ENCODE results near the gene KCNJ15. TPM values are rescaled to one million over a fixed set of nuclear protein-coding genes. Genes with fewer than 3 reads are reported as not detected.

The KCNJ15 gene
- total and polyA plus RNA-seq, 10 of the 15 experiments (the other 5 are each of a cell fraction or from before 2014, with no cell fraction given) = 0.05 to 2.7 (median 0.33) TPM; not detected in 6

DNA sequence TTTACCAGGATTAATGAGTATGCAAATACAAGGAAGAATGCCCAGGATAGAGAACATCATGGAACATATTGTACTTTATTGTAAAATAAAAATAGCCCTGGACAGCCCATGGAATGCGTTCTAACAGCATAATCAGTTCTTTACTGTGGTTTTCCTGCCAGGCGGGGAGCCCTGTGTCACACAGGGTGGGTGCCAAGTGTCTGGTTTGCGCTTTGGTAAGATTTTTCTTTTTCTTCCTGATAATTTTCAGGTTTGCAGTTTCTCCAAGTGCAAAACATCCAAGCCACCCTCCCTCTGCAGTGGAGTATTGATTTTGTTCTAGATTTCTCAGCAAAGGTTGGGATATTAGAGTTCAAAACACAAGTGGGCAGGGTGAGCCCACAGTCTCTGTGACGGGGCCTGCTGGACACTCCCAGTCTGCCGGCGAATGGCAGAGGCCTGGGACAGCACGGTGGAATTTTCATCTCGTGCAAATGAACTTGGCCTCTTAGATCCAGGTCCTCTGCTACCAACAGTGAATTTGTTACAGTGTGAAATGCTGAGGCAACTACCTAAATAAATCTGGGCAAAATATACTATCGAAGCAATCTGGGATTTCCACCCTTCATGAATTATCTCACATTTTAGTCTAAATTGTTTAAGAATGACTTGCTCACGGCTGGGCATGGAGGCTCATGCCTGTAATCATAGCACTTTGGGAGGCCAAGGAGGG is 15.6 kb upstream of the KCNJ15 start:
- BruUV-seq (replicated peaks) = no TSS peak
- ChIA-PET SMC1A (ENCODE audit: uncharacterized antibody, unreplicated experiment) (interaction anchor here (2.0 to 5.6 kb wide), 3 partner anchors 21 to 111 kb away, joined by 5 to 54 read pairs (median 19); no protein-coding TSS in a partner anchor), CTCF (interaction anchor here (0.7 to 4.5 kb wide), 3 partner anchors 22 to 111 kb away, joined by 3 to 27 read pairs (median 9); no protein-coding TSS in a partner anchor), POLR2A (no interaction called here), RAD21 (ENCODE audit: unreplicated experiment) (no interaction called here)
- Histone ChIP-seq H3K4me2 (ENCODE audit: control insufficient read depth, insufficient read depth) (no peak overlapping the region), H4K20me1 (ENCODE audit: control insufficient read depth, insufficient read depth) (no peaks in the 10 kb centered on the region), H3K79me2 (ENCODE audit: control insufficient read depth, insufficient read depth, low read length) (no peaks in the 10 kb centered on the region), H3K27me3 (replicated peaks in 1 of 2; ENCODE audit: control insufficient read depth in 2 of 2, insufficient read depth in 2 of 2, low read length in 1 of 2) (no peaks in the 10 kb centered on the region), H3K27ac (ENCODE audit: control insufficient read depth, insufficient read depth) (no peak overlapping the region), H3K36me3 (ENCODE audit: control insufficient read depth in 2 of 2, insufficient read depth in 2 of 2, low read length in 1 of 2) (no peaks in the 10 kb centered on the region), H3K9me3 (replicated peaks; ENCODE audit: control insufficient read depth, insufficient read depth, low read length) (no peaks in the 10 kb centered on the region; the same call in 2 of the 3 replicates), H2AFZ (ENCODE audit: control insufficient read depth, low read depth, low read length) (no peak overlapping the region), H3K9ac (ENCODE audit: control insufficient read depth, insufficient read depth, low read length) (no peak overlapping the region), H3K4me1 (ENCODE audit: control insufficient read depth, insufficient read depth, low read length) (peaks cover 11% of the 10 kb centered on the region), H3K4me3 (no peak overlapping the region)
- intact Hi-C loops (cut with micrococcal nuclease; ENCODE audit: unreplicated experiment) = loop anchor here (5.0 kb wide), 1 partner anchor 86 kb away; no protein-coding TSS in a partner anchor
- in situ Hi-C loops (cut with MboI) = loop anchor here (25.0 kb wide), 1 partner anchor 1729 kb away; no protein-coding TSS in a partner anchor
- ATAC-seq (no peak), DNase-seq (ENCODE audit: low read depth, low spot score) (no peak), FAIRE-seq (no peak)
- 42% methylated on average over 10 of the region's 10 CpGs for WGBS (ENCODE audit: insufficient coverage, insufficient replicate concordance, low lambda C conversion rate, missing lambda C conversion rate)
- TF ChIP-seq HCFC1 (IDR thresholded peaks at IDR 0.05; ENCODE audit: low read length) = no peak
- no peak for TF ChIP-seq HSF1 (IDR thresholded peaks at IDR 0.05; ENCODE audit: low read depth, low read length)
- no peak for TF ChIP-seq MEF2A (IDR thresholded peaks at IDR 0.05; ENCODE audit: insufficient read depth, low read depth, low read length)
- TF ChIP-seq IRF5 (IDR thresholded peaks at IDR 0.05; ENCODE audit: borderline replicate concordance) = no peak
- no peak for TF ChIP-seq RCOR1 (conservative IDR thresholded peaks at IDR 0.05; ENCODE audit: low read depth, low read length)
- TF ChIP-seq SMARCA5 (IDR thresholded peaks at IDR 0.05) = no peak
- TF ChIP-seq NFXL1 (IDR thresholded peaks at IDR 0.05; ENCODE audit: borderline replicate concordance) = no peak
- TF ChIP-seq CBX5 (IDR thresholded peaks at IDR 0.05; ENCODE audit: low read depth) = no peak
- TF ChIP-seq HDAC2 (IDR thresholded peaks at IDR 0.05) = no peak
- TF ChIP-seq ZNF207 (IDR thresholded peaks at IDR 0.05; ENCODE audit: borderline replicate concordance) = no peak
- no peak for TF ChIP-seq JUNB (IDR thresholded peaks at IDR 0.05)
- no peak for TF ChIP-seq LARP7 (IDR thresholded peaks at IDR 0.05)

Data from GM12878 (cell line).